HepG2 (cell line): Measurements from ENCODE around the gene CEP250. TPM values are rescaled to one million over a fixed set of nuclear protein-coding genes. Genes with fewer than 3 reads are reported as not detected.

Experiments used
- ATF3 ChIP-seq: sonication (generic); formaldehyde crosslinking; IDR thresholded peaks from 2 replicates; pipeline ENCODE4 v1.4.0; 2020; ENCODE audit warnings: missing genetic modification reagents
- BRCA1 ChIP-seq: sonication (generic); formaldehyde crosslinking; IDR thresholded peaks from 2 replicates; pipeline ENCODE4 v1.4.0; 2020; ENCODE audit warnings: missing genetic modification reagents
- CHD4 ChIP-seq: fragments of 200-600 bp; sonication (generic); IDR thresholded peaks from 2 replicates; pipeline ENCODE4 v1.7.0; 2017; ENCODE audit warnings: mild to moderate bottlenecking, low read length, borderline replicate concordance
- DPF2 ChIP-seq: sonication (generic); formaldehyde crosslinking; IDR thresholded peaks from 2 replicates; pipeline ENCODE4 v1.4.0; 2020; ENCODE audit warnings: mild to moderate bottlenecking, low read depth, missing genetic modification reagents, borderline replicate concordance
- GABPA ChIP-seq, 2 experiments: IDR thresholded peaks; 2 replicates each; pipeline ENCODE4 v1.6.1; 2011 to 2016; ENCODE audit warnings: low read depth in 2 of 2, low read length in 1 of 2, missing biosample characterization in 1 of 2, missing genetic modification characterization in 1 of 2
- KDM5A ChIP-seq: fragments of 200-600 bp; sonication (generic); IDR thresholded peaks from 2 replicates; pipeline ENCODE4 v1.7.0; 2018; ENCODE audit warnings: antibody characterized with exemption, mild to moderate bottlenecking, low read length, borderline replicate concordance
- MTA1 ChIP-seq: sonication (generic); formaldehyde crosslinking; IDR thresholded peaks from 2 replicates; pipeline ENCODE4 v1.4.0; 2020; ENCODE audit warnings: missing genetic modification reagents, mild to moderate bottlenecking, borderline replicate concordance
- RERE ChIP-seq: IDR thresholded peaks from 2 replicates; pipeline ENCODE4 v1.6.1; 2016; ENCODE audit warnings: low read depth, missing genetic modification reagents, missing compliant biosample characterization
- TCF7 ChIP-seq: sonication (generic); IDR thresholded peaks from 2 replicates; pipeline ENCODE4 v1.6.1; 2016; ENCODE audit warnings: antibody characterized with exemption, low read depth
- ZBTB38 ChIP-seq: sonication (generic); formaldehyde crosslinking; IDR thresholded peaks from 2 replicates; pipeline ENCODE4 v1.5.1; 2020; ENCODE audit warnings: mild to moderate bottlenecking, missing genetic modification reagents
- ZNF121 ChIP-seq: sonication (generic); formaldehyde crosslinking; IDR thresholded peaks from 2 replicates; pipeline ENCODE4 v1.5.0; 2020; ENCODE audit warnings: mild to moderate bottlenecking, missing genetic modification reagents
- ZNF563 ChIP-seq: sonication (generic); formaldehyde crosslinking; IDR thresholded peaks from 2 replicates; pipeline ENCODE4 v1.8.0; 2022; ENCODE audit warnings: mild to moderate bottlenecking, moderate library complexity, missing genetic modification reagents
- polyA plus RNA-seq, 8 experiments: library from polyadenylated mRNA; depleted of rRNA in 3 of 8; stranded (reverse) in 7 of 8; unstranded in 1 of 8; fragments of >200 nt; fragmentation: Illumina TruSeq in 4 of 8; extraction: Trizol in 4 of 8; gene quantifications; 2 replicates each; pipeline versions ENCODE4 v1.2.1 to v1.2.3, GENCODE V29; 2011 to 2016; ENCODE audit warnings: low read depth in 4 of 8, missing spikeins in 1 of 8, mixed read lengths in 1 of 8; ENCODE audit not compliant: insufficient read depth in 1 of 8
- total RNA-seq, 5 experiments: library from RNA; depleted of rRNA; stranded (reverse); fragments of >200 nt; fragmentation: Illumina TruSeq; extraction: Trizol; gene quantifications; 2 replicates each; pipeline ENCODE4 v1.2.3, GENCODE V29; 2016; ENCODE audit warnings: low read depth in 1 of 5
- TF ChIP-seq, protein P1 (sequence below): sonication (generic); formaldehyde crosslinking; IDR thresholded peaks from 2 replicates; pipeline ENCODE4 v1.8.1; 2022; ENCODE audit warnings: low read depth, mild to moderate bottlenecking, missing genetic modification reagents
- TF ChIP-seq, protein P2 (sequence below), 2 experiments: sonication (generic) in 1 of 2; formaldehyde crosslinking in 1 of 2; IDR thresholded peaks; 2 replicates each; pipeline versions ENCODE4 v1.5.1 to v1.6.1; 2011 to 2020; ENCODE audit warnings: borderline replicate concordance in 1 of 2, low read depth in 1 of 2, low read length in 1 of 2, mild to moderate bottlenecking in 1 of 2, missing genetic modification reagents in 1 of 2, moderate library complexity in 1 of 2

Gene CEP250
- total and polyA plus RNA-seq, 2 of the 13 experiments (the other 11 are each of a cell fraction or from before 2014, with no cell fraction given), result 28.8 to 55.3 TPM

GRCh38 chr20:35467339-35468224 lies 12.2 kb downstream of the CEP250 start (continued):
- TF ChIP-seq CHD4 (peak; percentile 61; the same call in 1 of the 2 replicates), TCF7 (peak; percentile 90), MTA1 (peak; percentile 46; the same call in 1 of the 2 replicates), DPF2 (CRISPR knock-in tag) (peak; percentile 71; the same call in 1 of the 2 replicates), BRCA1 (CRISPR knock-in tag) (no peak), GABPA (IDR thresholded peaks at IDR 0.05; ENCODE audit: low read depth, low read length) (no peak), GABPA (CRISPR knock-in tag; IDR thresholded peaks at IDR 0.05; ENCODE audit: low read depth) (peak; percentile 62), ATF3 (CRISPR knock-in tag) (peak; percentile 33; the same call in 1 of the 2 replicates), KDM5A (peak; percentile 45; the same call in 1 of the 2 replicates), RERE (0 out of 2 replicates have a peak, but pooled peaks have one; percentile 70), ZBTB38 (peak; percentile 90), ZNF121 (CRISPR knock-in tag) (0 out of 2 replicates have a peak, but pooled peaks have one; percentile 29), ZNF563 (CRISPR knock-in tag) (no peak)
- TF ChIP-seq, protein P1, sequence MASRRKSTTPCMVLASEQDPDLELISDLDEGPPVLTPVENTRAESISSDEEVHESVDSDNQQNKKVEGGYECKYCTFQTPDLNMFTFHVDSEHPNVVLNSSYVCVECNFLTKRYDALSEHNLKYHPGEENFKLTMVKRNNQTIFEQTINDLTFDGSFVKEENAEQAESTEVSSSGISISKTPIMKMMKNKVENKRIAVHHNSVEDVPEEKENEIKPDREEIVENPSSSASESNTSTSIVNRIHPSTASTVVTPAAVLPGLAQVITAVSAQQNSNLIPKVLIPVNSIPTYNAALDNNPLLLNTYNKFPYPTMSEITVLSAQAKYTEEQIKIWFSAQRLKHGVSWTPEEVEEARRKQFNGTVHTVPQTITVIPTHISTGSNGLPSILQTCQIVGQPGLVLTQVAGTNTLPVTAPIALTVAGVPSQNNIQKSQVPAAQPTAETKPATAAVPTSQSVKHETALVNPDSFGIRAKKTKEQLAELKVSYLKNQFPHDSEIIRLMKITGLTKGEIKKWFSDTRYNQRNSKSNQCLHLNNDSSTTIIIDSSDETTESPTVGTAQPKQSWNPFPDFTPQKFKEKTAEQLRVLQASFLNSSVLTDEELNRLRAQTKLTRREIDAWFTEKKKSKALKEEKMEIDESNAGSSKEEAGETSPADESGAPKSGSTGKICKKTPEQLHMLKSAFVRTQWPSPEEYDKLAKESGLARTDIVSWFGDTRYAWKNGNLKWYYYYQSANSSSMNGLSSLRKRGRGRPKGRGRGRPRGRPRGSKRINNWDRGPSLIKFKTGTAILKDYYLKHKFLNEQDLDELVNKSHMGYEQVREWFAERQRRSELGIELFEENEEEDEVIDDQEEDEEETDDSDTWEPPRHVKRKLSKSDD, result peak; percentile 31; the same call in 1 of the 2 replicates
- TF ChIP-seq, protein P2, sequence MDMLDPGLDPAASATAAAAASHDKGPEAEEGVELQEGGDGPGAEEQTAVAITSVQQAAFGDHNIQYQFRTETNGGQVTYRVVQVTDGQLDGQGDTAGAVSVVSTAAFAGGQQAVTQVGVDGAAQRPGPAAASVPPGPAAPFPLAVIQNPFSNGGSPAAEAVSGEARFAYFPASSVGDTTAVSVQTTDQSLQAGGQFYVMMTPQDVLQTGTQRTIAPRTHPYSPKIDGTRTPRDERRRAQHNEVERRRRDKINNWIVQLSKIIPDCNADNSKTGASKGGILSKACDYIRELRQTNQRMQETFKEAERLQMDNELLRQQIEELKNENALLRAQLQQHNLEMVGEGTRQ (IDR thresholded peaks at IDR 0.05; ENCODE audit: low read depth, low read length), result no peak
- TF ChIP-seq, protein P2 (CRISPR knock-in tag; IDR thresholded peaks at IDR 0.05; ENCODE audit: borderline replicate concordance), result no peak
